Activated T-helper 1 cell treated with anti-CD3 and anti-CD28 coated beads, Interleukin-2, amount 50 U/mL, for 16 hours (primary cell): ENCODE data around the gene PRR5L.
A peak's percentile ranks its signal among the peaks of the same experiment; 100 is the strongest.

Experiments
- DNase-seq, 2 donors: peaks; one replicate each; pipeline ENCODE4 v3.0.0-alpha.2; 2020; ENCODE audit warnings: low read depth in 1 of 2, low spot score in 1 of 2

PRR5L gene

GRCh38 chr11:36295926-36296325, at the start of gene PRR5L:
PRR5L (plus strand) TSS chr11:36296288; CDS start chr11:36401122, 104,834 bp downstream.
- no peak for DNase-seq

GRCh38 chr11:36247493-36247892, 48.6 kb upstream of the PRR5L start:
- DNase-seq: no peak

GRCh38 chr11:36248436-36248835, 47.7 kb upstream of the PRR5L start:
- DNase-seq: no peak

GRCh38 chr11:36249246-36249645, 46.8 kb upstream of the PRR5L start:
- DNase-seq: no peak

GRCh38 chr11:36251823-36252222, 44.3 kb upstream of the PRR5L start:
- DNase-seq: no peak

- DNase-seq: no peak
These were observed 42.9 kb upstream of the PRR5L start for GRCh38 chr11:36253238-36253637.

- no peak for DNase-seq
These were observed 41.4 kb upstream of the PRR5L start for GRCh38 chr11:36254713-36255112.

- DNase-seq: no peak
These were observed 38.7 kb upstream of the PRR5L start for GRCh38 chr11:36257351-36257750.

- no peak for DNase-seq
These were observed 37.2 kb upstream of the PRR5L start for GRCh38 chr11:36258730-36259360.

GRCh38 chr11:36261094-36261493, 35.0 kb upstream of the PRR5L start:
- DNase-seq: no peak

- no peak for DNase-seq
These were observed 31.8 kb upstream of the PRR5L start for GRCh38 chr11:36264011-36264972.

GRCh38 chr11:36264973-36265344, 31.1 kb upstream of the PRR5L start:
- DNase-seq: no peak

- DNase-seq: peak; percentile 14 to 16
These were observed 30.1 kb upstream of the PRR5L start for GRCh38 chr11:36265793-36266628.

GRCh38 chr11:36266767-36267166, 29.3 kb upstream of the PRR5L start:
- DNase-seq: no peak

GRCh38 chr11:36268337-36268985, 27.6 kb upstream of the PRR5L start:
- DNase-seq: no peak

GRCh38 chr11:36270701-36271100, 25.4 kb upstream of the PRR5L start:
- no peak for DNase-seq

- no peak for DNase-seq
These were observed 24.2 kb upstream of the PRR5L start for GRCh38 chr11:36271794-36272407.

GRCh38 chr11:36273110-36273509, 23.0 kb upstream of the PRR5L start:
- DNase-seq: no peak

- DNase-seq: no peak
These were observed 21.7 kb upstream of the PRR5L start for GRCh38 chr11:36274414-36274813.

GRCh38 chr11:36278531-36279282, 17.4 kb upstream of the PRR5L start:
- no peak for DNase-seq
